GM18909 (cell line): Measurements from ENCODE around the gene CHMP1A.

ENCODE experiments used
- ATAC-seq: cut with Tn5 transposase; IDR thresholded peaks from one replicate; pipeline ENCODE4 v1.9.1; 2021; ENCODE audit warnings: mild to moderate bottlenecking; ENCODE audit not compliant: unreplicated experiment, poor library complexity

CHMP1A gene

GRCh38 chr16:89629827-89630610 lies 27.5 kb downstream of the CHMP1A start:
- ATAC-seq = no peak

DNA sequence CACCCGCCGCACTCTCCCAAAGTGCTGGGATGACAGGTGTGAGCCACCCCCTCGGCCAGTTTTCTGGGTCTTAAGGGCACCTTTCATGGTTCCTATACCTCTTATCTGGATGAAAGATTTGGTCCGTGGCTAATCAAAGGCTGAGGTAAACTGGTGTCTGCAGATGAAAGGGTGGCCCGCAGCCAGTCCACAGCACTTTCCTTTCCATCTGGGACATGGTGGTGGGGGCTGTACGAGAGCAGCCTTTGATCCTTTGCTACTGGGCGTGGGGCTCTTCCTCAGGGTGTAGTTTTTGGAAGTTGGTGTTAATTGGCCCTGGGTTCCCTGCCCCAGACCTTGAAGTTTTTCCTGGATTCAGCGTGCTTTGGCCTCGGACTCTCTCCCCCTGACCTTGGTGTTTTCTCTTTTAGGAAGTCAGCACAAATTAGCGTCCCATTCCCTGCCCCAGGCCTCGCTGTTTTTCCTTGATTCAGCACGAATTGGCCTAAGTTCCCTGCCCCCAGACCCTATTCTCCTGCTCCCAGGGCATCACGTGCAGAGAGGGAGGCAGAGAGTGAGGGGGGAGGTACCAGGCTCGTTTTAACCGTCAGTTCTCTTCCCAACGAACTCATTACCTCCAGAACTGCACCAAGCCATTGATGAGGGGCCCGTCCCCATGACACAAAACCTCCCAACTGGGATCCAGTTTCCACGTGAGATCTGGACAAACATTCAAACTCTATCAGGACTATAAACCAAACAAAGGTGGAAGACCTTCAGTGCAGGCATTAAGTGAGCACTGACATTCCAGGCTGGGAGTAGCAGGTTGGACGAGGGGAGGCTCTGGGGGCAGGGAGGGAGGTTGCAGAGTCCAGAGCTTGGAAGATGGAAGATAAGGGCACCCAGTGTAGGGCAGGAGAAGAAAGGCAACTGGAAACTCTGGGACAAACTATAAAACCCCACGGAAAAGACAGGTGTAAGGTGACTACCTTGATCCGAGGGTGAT lies 32.4 kb downstream of the CHMP1A start:
- ATAC-seq = no peak

DNA sequence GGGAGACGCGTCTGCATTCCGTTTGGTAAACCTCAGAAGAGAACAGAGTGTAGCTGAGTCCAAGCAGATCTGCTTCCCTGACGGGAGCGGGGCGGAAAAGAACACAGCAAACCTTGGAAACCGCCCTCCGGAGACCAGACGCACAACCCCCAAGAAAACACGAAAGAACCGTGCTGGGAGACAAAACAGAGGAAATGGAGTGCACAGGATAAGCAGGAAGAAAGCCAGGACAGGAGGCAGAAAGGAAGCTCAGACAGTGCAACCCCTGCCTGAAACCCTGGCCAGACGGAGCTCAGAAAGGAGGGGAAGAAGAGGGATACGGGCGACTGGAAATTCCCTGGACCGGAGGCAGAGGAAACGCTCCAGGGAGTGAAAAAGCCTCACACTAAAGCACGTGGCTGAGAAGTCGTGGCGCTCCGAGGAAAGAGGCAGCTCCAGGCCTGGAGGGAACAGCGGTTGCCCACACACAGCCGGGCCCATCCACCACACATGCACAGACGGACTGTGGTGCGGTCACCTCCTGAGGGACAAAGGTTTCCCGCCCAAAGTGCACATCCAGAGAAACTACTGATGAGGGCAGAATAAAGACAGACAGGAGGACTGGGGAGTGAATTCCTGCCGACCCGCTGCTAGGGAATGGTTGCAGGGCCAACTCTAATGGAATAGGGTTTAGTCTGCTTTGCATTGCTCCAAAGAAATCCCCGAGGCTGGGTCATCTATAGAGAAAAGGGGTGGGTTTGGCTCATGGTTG lies 33.8 kb downstream of the CHMP1A start:
- no peak for ATAC-seq

- no peak for ATAC-seq
These were observed 35.7 kb downstream of the CHMP1A start for GRCh38 chr16:89621698-89622409.

DNA sequence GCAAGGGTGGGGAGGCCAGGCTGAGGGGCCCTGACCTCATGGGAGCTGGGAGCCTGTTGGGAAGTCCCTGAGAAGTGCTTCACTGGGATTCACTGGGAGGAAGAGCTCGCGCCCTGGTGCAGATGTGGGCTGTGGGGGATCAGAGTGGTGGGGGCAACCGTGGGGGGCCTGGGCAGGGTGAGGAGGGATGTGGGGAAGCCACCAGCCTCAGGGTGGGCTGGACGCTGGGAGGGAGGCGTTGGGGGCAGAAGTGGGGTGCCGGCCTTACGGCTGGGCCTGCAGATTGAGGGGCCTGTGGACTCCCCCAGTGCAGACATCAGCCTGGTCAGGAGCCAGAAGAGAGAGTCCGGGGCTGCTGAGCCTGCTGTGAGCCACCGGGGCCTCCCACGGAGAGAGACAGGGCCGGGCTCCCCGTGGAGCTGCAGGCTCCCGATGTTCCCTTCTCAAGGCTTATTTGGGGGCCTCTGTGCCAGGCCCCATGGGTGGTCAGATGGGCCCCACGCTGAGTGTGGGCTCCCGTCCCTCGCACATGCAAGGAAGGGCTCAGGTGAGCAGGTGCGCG lies 36.3 kb downstream of the CHMP1A start:
- ATAC-seq = no peak

- no peak for ATAC-seq
These were observed 37.1 kb downstream of the CHMP1A start for GRCh38 chr16:89620406-89620841.

- no peak for ATAC-seq
These were observed 37.7 kb downstream of the CHMP1A start for GRCh38 chr16:89619840-89620239.

DNA sequence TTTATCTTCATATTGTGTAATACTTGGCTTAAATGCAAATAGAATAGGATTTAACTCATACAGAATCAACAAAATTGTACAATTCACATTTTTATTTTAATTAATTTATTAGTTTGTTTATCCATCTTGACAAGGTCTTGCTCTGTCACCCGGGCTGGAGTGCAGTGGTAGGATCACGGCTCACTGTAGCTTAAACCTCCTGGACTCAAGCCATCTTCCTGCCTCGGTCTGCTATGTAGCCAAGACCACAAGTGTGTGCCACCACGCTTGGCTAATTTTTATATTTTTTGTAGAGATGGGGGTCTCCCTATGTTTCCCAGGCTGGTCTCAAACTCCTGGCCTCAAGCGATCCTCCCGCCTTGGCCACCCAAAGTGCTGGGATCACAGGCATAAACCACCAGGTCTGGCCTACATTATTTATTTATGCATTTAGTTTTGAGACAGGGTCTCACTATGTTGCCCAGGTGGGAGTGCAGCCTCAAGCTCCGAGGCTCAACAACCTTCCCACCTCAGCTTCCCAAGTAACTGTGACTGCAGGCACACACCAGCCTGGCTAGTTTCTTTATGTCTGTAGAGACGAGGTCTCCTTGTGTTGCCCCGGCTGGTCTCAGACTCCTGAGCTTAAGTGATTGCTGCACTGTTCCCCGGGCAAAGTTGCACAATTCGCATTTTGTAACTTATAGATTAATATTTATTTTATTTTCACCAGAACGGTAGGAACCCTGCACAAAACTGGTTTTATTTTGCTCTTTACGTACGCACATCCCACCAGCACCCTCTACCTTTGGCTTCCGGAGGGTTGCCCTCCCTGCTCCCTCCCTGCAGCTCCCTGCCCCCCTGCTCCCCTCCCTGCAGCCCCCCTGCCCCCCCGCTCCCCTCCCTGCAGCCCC lies 39.2 kb downstream of the CHMP1A start:
- no peak for ATAC-seq

DNA sequence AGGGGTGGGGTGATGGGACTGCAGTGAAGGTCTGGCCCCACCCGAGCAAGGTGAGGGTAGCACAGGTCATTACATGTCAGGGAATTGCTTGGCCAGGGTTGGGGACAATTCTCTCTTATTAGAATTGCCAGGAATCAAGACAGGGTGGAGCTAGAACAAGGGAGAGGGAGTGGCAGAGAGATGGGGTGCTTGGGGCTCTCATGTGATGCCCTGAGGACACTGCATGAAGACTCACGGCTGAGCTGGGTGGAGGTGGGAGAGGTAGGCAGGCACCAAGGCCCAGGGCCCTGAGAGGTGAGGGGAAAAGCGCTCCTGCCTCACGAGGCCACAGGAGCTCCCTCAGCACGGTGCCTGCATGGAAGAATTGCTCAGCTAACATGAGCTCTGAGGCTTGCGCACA lies 40.5 kb downstream of the CHMP1A start:
- no peak for ATAC-seq

GRCh38 chr16:89616623-89617022 lies 40.9 kb downstream of the CHMP1A start:
- no peak for ATAC-seq

GRCh38 chr16:89615596-89616090 lies 41.9 kb downstream of the CHMP1A start:
- no peak for ATAC-seq

DNA sequence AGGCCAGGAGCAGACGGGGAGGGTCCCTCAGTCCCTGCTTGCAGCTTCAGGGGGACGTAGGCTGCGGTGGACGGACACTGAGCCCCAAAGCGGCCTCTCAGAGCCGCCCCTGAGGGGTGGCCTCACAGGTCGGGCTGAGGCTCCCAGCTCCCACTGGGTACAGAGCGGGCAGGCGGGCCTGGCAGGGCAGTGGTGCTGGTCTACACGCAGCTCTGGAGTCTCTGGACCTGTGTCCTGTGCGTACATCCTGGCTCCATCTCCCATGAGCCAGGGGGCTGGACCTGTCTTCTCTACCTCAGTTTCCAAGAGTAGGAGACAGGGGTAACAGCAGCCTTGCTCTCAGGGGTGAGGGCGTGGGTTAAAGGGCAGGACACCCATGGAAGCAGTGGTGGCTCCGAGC lies 42.3 kb downstream of the CHMP1A start:
- ATAC-seq = no peak

DNA sequence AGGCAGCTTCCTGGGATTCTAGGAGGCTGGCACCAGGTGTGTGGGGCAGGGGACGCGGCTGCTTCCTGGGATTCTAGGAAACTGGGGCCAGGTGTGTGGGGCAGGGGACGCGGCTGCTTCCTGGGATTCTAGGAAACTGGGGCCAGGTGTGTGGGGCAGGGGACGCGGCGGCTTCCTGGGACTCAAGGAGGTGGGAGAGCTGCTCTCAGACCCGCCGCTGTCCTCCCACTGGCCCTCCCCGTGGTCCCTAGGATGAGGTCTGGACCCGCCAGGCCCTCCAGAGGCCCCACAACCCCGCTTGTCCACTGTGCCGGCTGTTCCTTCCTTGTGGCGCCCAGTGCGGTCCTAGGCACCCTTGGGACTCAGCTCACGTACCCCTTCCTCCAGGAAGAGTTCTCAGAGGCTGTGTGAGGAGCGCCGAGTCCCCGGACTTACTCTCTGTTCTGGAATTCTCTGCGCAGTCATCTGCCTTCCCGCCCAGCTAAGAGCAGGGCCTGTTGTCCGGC lies 43.5 kb downstream of the CHMP1A start:
- no peak for ATAC-seq

DNA sequence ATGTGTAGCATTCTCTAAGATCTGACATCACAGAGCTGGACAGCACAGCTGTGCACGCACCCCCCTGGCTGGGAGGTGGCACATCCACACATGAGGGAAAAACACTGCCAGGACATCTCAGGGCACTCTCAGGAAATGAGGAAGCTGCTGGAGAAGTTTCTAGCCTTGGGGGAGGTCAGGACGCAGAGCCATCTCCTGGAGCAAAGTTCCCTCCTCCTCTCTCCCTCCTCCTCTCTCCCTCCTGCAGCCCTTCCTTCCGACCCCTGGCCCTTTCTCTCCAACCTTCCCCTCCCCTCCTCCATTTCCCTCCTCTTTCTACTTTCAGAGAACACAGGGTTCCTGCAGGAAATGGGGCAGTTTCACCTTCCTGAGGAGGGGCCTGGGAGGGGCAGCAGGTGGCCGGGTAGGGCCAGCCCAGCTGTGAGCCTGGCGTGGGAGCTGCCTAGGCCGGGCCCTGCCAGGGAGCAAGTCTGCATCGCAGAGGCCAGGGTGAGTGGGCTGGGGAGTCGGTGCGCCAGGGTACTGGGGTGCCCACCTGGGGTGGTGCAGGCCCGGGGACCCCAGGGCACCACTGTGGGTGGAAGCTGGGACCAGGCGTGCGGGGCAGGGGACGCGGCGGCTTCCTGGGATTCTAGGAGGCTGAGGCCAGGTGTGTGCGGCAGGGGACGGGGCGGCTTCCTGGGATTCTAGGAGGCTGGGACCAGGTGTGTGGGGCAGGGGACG lies 44.1 kb downstream of the CHMP1A start, which contains the start of gene DPEP1:
Gene DPEP1 (plus strand): TSS at position 412 of the 723 bp plus-strand sequence. CDS start 16,769 bp downstream, outside the sequence.
- no peak for ATAC-seq

DNA sequence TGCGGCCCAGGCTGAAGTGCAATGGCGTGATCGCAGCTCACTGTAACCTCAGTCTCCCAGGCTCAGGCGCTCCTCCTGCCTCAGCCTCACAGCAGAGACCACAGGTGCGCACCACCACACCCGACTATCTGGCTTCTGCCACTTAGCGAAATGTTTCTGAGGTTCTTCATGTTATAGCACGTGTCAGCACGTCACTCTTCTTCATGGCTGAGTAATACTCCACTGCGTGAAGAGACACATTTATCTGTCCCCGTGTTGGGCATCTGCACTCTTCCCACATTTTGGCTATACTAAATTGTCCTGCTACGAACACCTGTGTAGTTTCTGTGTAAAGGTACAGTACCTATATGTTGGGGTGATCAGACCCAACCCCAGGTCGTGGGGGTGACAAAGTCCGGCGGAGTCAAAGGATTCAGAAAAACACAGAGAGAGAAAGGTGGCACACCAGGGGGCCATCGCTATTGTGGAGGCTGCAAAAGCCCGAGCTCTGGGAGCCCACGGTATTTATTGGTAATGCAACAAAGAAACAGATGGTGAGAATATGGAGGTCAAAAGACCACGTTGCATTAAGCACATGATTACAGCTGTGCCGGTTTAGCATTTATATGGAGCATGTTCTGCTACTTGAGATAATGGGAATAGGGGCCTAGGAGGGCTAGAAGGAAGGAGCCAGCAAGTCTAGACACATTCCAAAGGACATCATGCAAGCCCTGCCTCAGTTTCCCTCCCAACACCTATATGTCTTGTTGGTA lies 44.9 kb downstream of the CHMP1A start:
- ATAC-seq = no peak

GRCh38 chr16:89610108-89610453 lies 47.4 kb downstream of the CHMP1A start:
- no peak for ATAC-seq
